ENCODE measurements around the gene KLHL13.
"Not testable (repeated sequence)": the region's sequence is repeated elsewhere in the genome, so short reads cannot be mapped to it uniquely, and the experiment has no call there.

Gene KLHL13

DNA sequence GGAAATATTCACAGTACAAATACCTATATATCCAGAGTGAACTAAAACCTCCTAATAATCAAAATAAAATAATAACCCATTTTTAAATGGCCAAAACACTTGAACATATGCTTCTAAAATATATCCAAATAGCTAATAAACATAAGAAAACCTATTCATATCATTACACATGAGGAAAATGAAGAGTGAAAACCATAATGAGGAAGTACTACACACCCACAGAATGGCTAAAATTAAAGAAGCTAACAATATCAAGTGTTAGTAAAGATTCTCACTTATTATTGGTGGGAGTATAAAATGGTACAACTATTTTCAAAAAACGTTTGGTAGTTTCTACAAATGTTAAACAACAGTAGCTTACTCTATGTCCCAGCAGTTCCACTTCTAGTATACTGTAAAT is 92.1 kb downstream of the KLHL13 start:
- intact Hi-C loops (cut with DNase I; ENCODE audit: low total_unique reads): no loop called here
- Histone ChIP-seq H3K27me3 (no peaks in the 10 kb centered on the region), H3K9me3 (no peaks in the 10 kb centered on the region), H3K4me1 (no peaks in the 10 kb centered on the region), H3K27ac (no peak overlapping the region), H3K36me3 (no peaks in the 10 kb centered on the region), H3K4me3 (no peak overlapping the region)
- DNase-seq: no peak
- TF ChIP-seq, protein P1, sequence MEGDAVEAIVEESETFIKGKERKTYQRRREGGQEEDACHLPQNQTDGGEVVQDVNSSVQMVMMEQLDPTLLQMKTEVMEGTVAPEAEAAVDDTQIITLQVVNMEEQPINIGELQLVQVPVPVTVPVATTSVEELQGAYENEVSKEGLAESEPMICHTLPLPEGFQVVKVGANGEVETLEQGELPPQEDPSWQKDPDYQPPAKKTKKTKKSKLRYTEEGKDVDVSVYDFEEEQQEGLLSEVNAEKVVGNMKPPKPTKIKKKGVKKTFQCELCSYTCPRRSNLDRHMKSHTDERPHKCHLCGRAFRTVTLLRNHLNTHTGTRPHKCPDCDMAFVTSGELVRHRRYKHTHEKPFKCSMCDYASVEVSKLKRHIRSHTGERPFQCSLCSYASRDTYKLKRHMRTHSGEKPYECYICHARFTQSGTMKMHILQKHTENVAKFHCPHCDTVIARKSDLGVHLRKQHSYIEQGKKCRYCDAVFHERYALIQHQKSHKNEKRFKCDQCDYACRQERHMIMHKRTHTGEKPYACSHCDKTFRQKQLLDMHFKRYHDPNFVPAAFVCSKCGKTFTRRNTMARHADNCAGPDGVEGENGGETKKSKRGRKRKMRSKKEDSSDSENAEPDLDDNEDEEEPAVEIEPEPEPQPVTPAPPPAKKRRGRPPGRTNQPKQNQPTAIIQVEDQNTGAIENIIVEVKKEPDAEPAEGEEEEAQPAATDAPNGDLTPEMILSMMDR (IDR thresholded peaks at IDR 0.05): no peak

DNA sequence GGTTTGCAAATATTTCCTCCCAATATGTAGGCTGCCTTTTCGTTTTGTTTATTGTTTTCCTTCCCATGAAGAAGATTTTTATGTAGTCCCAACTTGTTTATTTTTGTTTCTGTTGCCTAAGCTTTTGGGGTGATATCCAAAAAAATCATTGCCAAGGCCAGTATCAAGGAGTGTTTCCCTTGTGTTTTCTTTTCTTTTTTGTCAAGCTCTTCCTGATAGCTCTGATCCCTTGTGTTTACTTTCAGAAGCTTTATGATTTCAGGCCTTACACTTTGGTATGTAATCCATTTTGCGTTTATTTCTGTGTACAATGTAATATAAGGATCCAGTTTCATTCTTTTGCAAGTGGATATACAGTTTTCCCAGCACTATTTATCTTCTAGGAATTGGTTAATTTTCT is 93.9 kb downstream of the KLHL13 start:
- H3K27ac ChIP-seq: no peak overlapping the region
- DNase-seq: no peak
- H3K4me1 ChIP-seq: no peaks in the 10 kb centered on the region
- no peaks in the 10 kb centered on the region for H3K36me3 ChIP-seq
- H3K9me3 ChIP-seq: no peaks in the 10 kb centered on the region
- H3K27me3 ChIP-seq: no peaks in the 10 kb centered on the region
- intact Hi-C loops (cut with DNase I; ENCODE audit: low total_unique reads): no loop called here
- H3K4me3 ChIP-seq: no peak overlapping the region
- TF ChIP-seq, protein P1 (IDR thresholded peaks at IDR 0.05): no peak

DNA sequence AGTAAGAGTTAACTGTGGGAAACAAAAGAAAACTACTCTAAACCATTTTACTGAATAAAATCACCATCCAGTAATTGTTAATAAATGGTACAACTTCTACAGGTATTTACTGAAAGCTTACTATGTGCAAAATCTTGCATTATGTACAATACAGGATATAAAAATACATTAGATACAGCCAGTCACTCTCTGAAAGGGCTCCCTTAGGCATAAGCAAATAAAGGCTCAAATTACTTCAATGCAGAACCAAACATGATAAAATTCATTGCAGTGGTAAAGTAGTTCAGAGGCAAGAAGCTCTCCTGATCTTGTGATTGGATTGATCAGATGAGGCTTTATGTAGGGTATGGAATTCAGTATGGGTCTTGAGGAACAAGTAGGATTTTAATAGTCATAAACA is 100.2 kb downstream of the KLHL13 start:
- Histone ChIP-seq H3K9me3 (no peaks in the 10 kb centered on the region), H3K4me1 (no peaks in the 10 kb centered on the region), H3K27ac (no peak overlapping the region), H3K36me3 (no peaks in the 10 kb centered on the region), H3K4me3 (no peak overlapping the region), H3K27me3 (no peaks in the 10 kb centered on the region)
- intact Hi-C loops (cut with DNase I; ENCODE audit: low total_unique reads): no loop called here
- TF ChIP-seq, protein P1 (IDR thresholded peaks at IDR 0.05): no peak
- DNase-seq: no peak

DNA sequence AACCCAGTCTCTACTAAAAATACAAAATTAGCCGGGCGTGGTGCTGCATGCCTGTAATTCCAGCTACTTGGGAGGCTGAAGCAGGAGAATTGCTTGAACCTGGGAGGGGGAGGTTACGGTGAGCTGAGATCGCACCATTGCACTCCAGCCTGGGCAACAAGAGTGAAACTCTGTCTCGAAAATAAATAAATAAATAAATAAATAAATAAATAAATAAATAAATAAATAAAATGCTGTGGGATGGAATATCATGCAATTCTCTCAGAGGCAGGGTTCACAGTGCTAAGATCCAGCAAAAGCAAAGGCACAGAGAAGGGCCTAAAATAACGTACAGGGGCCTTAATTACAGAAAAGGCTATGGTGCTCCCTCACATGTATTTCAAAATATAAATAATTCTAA is 114.2 kb downstream of the KLHL13 start:
- intact Hi-C loops (cut with DNase I; ENCODE audit: low total_unique reads); H3K27ac ChIP-seq; H3K9me3 ChIP-seq; H3K27me3 ChIP-seq; H3K4me1 ChIP-seq; H3K4me3 ChIP-seq; DNase-seq; H3K36me3 ChIP-seq: not testable (repeated sequence)

DNA sequence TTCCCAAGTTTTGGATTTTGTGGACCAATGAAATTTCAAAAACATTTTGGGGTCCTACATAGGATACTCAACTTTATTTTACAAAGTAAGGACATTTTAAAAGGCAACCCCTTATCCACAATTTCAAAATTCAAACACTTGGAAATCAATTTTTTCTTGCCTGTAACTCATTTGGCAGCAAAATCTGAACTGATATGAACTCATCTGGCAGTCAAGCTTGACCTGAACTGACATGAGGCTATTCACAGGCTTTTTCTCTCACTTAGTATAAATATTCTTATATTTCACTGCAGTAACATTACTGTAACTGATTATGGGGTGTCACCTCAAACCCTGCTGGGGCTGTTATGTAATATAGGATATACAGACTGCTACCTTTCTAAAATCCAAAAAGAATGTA is 116.1 kb downstream of the KLHL13 start:
- no peak overlapping the region for H3K27ac ChIP-seq
- no peaks in the 10 kb centered on the region for H3K27me3 ChIP-seq
- no peaks in the 10 kb centered on the region for H3K4me1 ChIP-seq
- H3K4me3 ChIP-seq: no peak overlapping the region
- TF ChIP-seq, protein P1 (IDR thresholded peaks at IDR 0.05): no peak
- intact Hi-C loops (cut with DNase I; ENCODE audit: low total_unique reads): no loop called here
- no peak for DNase-seq
- H3K9me3 ChIP-seq: no peaks in the 10 kb centered on the region
- no peaks in the 10 kb centered on the region for H3K36me3 ChIP-seq

DNA sequence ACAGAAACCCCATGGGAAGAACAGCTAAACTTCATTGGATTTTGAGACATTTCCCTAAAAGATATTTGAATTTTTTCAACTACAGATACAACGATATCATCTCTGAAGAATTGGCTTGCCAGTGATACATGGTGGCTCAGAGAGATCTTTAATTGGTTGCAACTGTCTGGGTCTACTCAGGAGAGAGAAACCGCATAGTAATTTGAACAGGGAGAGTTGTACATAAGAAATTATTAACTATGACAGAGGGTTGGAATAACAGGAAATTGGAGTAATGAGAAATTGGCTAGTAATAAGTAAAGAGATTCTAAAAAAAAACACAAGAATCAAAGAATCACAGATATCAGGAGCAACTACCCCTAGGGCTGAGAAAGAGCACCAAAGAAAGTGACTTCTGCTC is 118.4 kb downstream of the KLHL13 start:
- H3K4me3 ChIP-seq: no peak overlapping the region
- no peak for DNase-seq
- no peaks in the 10 kb centered on the region for H3K4me1 ChIP-seq
- no peak overlapping the region for H3K27ac ChIP-seq
- no peaks in the 10 kb centered on the region for H3K9me3 ChIP-seq
- H3K36me3 ChIP-seq: no peaks in the 10 kb centered on the region
- H3K27me3 ChIP-seq: no peaks in the 10 kb centered on the region
- intact Hi-C loops (cut with DNase I; ENCODE audit: low total_unique reads): no loop called here
- TF ChIP-seq, protein P1 (IDR thresholded peaks at IDR 0.05): no peak

Data from tibial artery (tissue), 4 donors.